SK-N-SH treated with all-trans-retinoic acid at 6 μM for 48 hours (cell line): ENCODE results near the gene SYT7.

Source experiments
- ATAC-seq: fragments of 200-7000 bp; cut with Tn5 transposase; 3 replicates; pipeline ENCODE4 v1.9.1; 2020; ENCODE audit warnings: mild to moderate bottlenecking, moderate library complexity
- ARNTL ChIP-seq: fragments of 450-650 bp; formaldehyde crosslinking; IDR thresholded peaks from 2 replicates; pipeline ENCODE4 v1.5.0; 2020; ENCODE audit warnings: low read depth, mild to moderate bottlenecking, moderate library complexity, borderline replicate concordance
- CSDC2 ChIP-seq: fragments of 250-450 bp; sonication (Bioruptor Pico); IDR thresholded peaks from 2 replicates; pipeline ENCODE4 v1.5.0; 2020; ENCODE audit warnings: mild to moderate bottlenecking, moderate library complexity
- ESRRG ChIP-seq: fragments of 250-450 bp; sonication (Bioruptor Pico); IDR thresholded peaks from 2 replicates; pipeline ENCODE4 v1.6.1; 2021; ENCODE audit warnings: mild to moderate bottlenecking
- GLIS3 ChIP-seq: fragments of 250-450 bp; sonication (Bioruptor Pico); IDR thresholded peaks from 2 replicates; pipeline ENCODE4 v1.5.0; 2020; ENCODE audit warnings: mild to moderate bottlenecking, moderate library complexity
- OSR1 ChIP-seq: fragments of 250-450 bp; sonication (Bioruptor Pico); IDR thresholded peaks from 2 replicates; pipeline ENCODE4 v1.8.0; 2022; ENCODE audit warnings: moderate library complexity, mild to moderate bottlenecking, inconsistent platforms
- PATZ1 ChIP-seq: fragments of 250-450 bp; sonication (Bioruptor Pico); IDR thresholded peaks from 2 replicates; pipeline ENCODE4 v1.8.0; 2020; ENCODE audit warnings: mild to moderate bottlenecking, moderate library complexity, borderline replicate concordance
- POU6F1 ChIP-seq: fragments of 250-450 bp; sonication (Bioruptor Pico); IDR thresholded peaks from 2 replicates; pipeline ENCODE4 v1.8.0; 2021; ENCODE audit warnings: low read depth, mild to moderate bottlenecking, moderate library complexity, borderline replicate concordance
- PPARA ChIP-seq: fragments of 250-450 bp; sonication (Bioruptor Pico); IDR thresholded peaks from 2 replicates; pipeline ENCODE4 v1.5.0; 2020; ENCODE audit warnings: mild to moderate bottlenecking, borderline replicate concordance
- RARB ChIP-seq: fragments of 250-450 bp; sonication (Bioruptor Pico); IDR thresholded peaks from 2 replicates; pipeline ENCODE4 v1.8.0; 2021; ENCODE audit warnings: mild to moderate bottlenecking, moderate library complexity
- SNAI2 ChIP-seq: fragments of 250-450 bp; sonication (Bioruptor Pico); IDR thresholded peaks from 2 replicates; pipeline ENCODE4 v1.5.0; 2020; ENCODE audit warnings: mild to moderate bottlenecking, moderate library complexity
- TOX ChIP-seq: fragments of 250-450 bp; sonication (Bioruptor Pico); IDR thresholded peaks from 2 replicates; pipeline ENCODE4 v1.8.0; 2021; ENCODE audit warnings: mild to moderate bottlenecking, moderate library complexity, borderline replicate concordance
- ZC3H10 ChIP-seq: fragments of 250-450 bp; sonication (Bioruptor Pico); IDR thresholded peaks from 2 replicates; pipeline ENCODE4 v1.5.1; 2021; ENCODE audit warnings: mild to moderate bottlenecking, moderate library complexity
- ZFP3 ChIP-seq: fragments of 250-450 bp; sonication (Bioruptor Pico); IDR thresholded peaks from 2 replicates; pipeline ENCODE4 v1.5.0; 2020; ENCODE audit warnings: mild to moderate bottlenecking, moderate library complexity
- ZFP30 ChIP-seq: fragments of 450-650 bp; formaldehyde crosslinking; IDR thresholded peaks from 2 replicates; pipeline ENCODE4 v1.5.0; 2022; ENCODE audit warnings: mild to moderate bottlenecking, moderate library complexity
- ZNF565 ChIP-seq: fragments of 450-650 bp; formaldehyde crosslinking; conservative IDR thresholded peaks from 2 replicates; pipeline ENCODE4 v1.5.0; 2020; ENCODE audit warnings: low read depth, mild to moderate bottlenecking, moderate library complexity
- ZNF70 ChIP-seq: fragments of 450-650 bp; formaldehyde crosslinking; IDR thresholded peaks from 2 replicates; pipeline ENCODE4 v1.5.0; 2020; ENCODE audit warnings: mild to moderate bottlenecking, moderate library complexity
- ZNF8 ChIP-seq: fragments of 450-650 bp; formaldehyde crosslinking; IDR thresholded peaks from 2 replicates; pipeline ENCODE4 v1.5.0; 2020; ENCODE audit warnings: mild to moderate bottlenecking, moderate library complexity
- TF ChIP-seq, protein P1 (sequence below): fragments of 250-450 bp; sonication (Bioruptor Pico); IDR thresholded peaks from 2 replicates; pipeline ENCODE4 v1.5.1; 2020; ENCODE audit warnings: low read depth, mild to moderate bottlenecking, moderate library complexity
- TF ChIP-seq, protein P2 (sequence below): fragments of 250-450 bp; sonication (Bioruptor Pico); IDR thresholded peaks from 2 replicates; pipeline ENCODE4 v1.5.0; 2020; ENCODE audit warnings: mild to moderate bottlenecking, moderate library complexity

The SYT7 gene

DNA sequence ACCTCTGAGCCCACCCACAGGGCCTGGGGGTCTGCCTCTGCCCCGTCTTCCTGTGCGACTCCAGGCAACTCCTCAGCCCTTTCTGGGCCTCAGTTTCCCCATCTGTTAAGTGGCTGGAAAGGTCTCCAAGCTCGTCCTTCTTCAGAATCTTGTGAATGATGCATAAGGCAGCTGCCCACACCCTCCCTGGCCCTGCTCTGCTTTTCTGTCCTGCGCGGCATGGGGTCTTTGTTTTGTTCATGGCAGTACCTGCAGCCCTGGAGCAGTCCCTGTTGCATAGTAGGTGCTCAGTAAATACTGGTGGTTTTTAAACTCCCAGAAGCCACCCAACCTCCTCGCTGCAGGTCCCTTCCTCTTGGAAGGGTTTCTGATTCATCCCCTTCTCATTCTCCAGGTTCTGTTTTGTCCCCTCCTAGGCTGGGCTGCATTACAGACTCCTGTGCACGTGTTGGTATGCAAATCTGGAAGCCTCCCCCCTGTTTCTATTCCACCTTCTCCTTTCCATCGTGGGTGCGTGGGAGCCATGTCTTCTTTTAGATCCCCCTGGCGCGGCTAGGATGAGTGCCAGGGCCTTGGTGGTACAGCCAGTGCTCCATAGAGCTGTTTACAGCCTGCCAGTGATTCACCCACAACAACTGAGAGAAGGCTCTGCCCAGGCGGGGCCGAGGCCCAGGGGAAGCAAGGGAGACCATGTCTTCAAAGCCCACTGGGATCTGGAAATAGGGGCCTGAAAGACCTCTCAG lies 19.3 kb upstream of the SYT7 start (continued):
- TF ChIP-seq POU6F1 (CRISPR knock-in tag) (no peak), ZFP30 (CRISPR knock-in tag) (no peak)

DNA sequence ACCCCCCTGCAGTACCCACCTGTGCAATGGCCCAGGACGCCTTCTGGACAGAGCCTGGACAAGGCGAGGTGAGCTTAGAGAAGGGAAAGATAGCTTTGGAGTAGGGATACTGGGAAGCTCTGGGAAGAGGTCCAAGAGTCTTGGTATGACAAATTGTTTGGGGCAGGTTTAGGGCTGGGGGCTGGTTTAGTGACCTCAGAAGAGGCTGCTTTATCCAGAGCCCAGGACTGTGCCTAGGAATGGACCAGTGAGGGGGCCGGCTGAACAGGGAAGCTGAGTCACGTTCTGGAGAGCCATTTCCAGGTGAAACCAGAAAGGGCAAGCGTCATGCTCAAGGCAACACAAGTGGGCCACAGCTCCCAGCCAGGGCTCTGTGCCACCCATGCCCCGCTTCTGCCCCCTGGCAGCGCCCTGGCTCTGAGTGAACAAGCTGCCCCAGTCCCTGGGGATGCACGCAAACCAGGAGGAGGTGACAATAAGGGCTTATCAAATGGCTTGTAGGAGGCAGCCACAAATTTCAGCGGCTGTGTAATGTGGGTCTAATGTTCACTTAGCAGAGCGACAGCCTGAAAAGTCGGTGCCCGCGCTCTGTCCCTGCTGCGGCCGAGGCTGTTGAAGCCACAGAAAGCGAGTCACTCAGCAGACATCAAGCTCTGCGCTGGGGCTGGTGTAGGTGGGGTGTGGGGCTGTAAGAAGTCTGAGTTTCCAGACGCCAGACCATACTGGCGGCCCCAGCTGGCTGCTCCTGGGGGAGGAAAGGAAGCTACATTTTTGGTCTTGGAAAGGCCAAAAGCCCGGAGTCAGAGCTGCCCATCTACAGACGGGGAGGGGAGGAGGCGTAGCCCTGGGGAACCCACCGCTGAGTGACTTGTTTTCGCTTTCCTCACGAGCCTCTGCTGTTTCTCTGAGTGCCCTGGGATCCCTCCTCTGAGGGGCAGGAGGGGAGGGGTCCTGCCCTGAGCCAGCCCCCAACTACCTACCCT lies 18.3 kb upstream of the SYT7 start:
- TF ChIP-seq PPARA (CRISPR knock-in tag), result no peak
- no peak for TF ChIP-seq ESRRG (CRISPR knock-in tag)
- ATAC-seq, result peak; percentile 49

GRCh38 chr11:61598374-61598773 lies 17.5 kb upstream of the SYT7 start:
- no peak for ATAC-seq
- TF ChIP-seq ZFP3 (peak; percentile 70; the same call in 1 of the 2 replicates), OSR1 (no peak)

DNA sequence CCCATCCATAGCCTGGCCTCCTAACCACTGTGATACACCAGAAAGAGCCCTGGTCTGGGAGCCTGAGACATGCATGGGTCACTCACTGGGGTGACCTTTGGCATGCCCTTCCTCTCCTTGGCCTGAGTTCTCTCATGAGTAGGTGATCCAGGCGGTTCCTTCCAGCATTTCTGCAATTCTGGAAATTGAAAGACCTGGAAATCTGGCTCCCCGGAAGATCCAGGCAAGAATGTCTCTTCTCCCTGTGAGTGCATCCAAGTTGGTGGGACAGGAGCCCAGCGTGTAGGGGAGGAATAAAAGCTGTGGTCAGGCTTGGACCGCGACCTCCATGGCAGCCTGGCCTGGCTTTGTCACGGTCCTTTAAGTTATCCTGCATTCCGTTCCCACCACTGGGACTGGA lies 16.1 kb upstream of the SYT7 start:
- no peak for ATAC-seq
- no peak for TF ChIP-seq ESRRG (CRISPR knock-in tag)
- no peak for TF ChIP-seq GLIS3
- TF ChIP-seq ZC3H10 (CRISPR knock-in tag), result no peak
- TF ChIP-seq ZNF70, result no peak
- no peak for TF ChIP-seq PPARA (CRISPR knock-in tag)
- no peak for TF ChIP-seq ZNF8 (CRISPR knock-in tag)
- TF ChIP-seq PATZ1 (CRISPR knock-in tag), result no peak
- TF ChIP-seq, protein P1, sequence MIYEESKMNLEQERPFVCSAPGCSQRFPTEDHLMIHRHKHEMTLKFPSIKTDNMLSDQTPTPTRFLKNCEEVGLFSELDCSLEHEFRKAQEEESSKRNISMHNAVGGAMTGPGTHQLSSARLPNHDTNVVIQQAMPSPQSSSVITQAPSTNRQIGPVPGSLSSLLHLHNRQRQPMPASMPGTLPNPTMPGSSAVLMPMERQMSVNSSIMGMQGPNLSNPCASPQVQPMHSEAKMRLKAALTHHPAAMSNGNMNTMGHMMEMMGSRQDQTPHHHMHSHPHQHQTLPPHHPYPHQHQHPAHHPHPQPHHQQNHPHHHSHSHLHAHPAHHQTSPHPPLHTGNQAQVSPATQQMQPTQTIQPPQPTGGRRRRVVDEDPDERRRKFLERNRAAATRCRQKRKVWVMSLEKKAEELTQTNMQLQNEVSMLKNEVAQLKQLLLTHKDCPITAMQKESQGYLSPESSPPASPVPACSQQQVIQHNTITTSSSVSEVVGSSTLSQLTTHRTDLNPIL (CRISPR knock-in tag), result no peak
- no peak for TF ChIP-seq ZNF565 (CRISPR knock-in tag)
- TF ChIP-seq RARB, result no peak
- TF ChIP-seq, protein P2, sequence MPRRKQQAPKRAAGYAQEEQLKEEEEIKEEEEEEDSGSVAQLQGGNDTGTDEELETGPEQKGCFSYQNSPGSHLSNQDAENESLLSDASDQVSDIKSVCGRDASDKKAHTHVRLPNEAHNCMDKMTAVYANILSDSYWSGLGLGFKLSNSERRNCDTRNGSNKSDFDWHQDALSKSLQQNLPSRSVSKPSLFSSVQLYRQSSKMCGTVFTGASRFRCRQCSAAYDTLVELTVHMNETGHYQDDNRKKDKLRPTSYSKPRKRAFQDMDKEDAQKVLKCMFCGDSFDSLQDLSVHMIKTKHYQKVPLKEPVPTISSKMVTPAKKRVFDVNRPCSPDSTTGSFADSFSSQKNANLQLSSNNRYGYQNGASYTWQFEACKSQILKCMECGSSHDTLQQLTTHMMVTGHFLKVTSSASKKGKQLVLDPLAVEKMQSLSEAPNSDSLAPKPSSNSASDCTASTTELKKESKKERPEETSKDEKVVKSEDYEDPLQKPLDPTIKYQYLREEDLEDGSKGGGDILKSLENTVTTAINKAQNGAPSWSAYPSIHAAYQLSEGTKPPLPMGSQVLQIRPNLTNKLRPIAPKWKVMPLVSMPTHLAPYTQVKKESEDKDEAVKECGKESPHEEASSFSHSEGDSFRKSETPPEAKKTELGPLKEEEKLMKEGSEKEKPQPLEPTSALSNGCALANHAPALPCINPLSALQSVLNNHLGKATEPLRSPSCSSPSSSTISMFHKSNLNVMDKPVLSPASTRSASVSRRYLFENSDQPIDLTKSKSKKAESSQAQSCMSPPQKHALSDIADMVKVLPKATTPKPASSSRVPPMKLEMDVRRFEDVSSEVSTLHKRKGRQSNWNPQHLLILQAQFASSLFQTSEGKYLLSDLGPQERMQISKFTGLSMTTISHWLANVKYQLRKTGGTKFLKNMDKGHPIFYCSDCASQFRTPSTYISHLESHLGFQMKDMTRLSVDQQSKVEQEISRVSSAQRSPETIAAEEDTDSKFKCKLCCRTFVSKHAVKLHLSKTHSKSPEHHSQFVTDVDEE (CRISPR knock-in tag), result no peak

- ATAC-seq, result no peak
- no peak for TF ChIP-seq ZNF8 (CRISPR knock-in tag)
- TF ChIP-seq CSDC2 (CRISPR knock-in tag), result no peak
- no peak for TF ChIP-seq ZC3H10 (CRISPR knock-in tag)
- TF ChIP-seq ESRRG (CRISPR knock-in tag), result no peak
- no peak for TF ChIP-seq RARB
- no peak for TF ChIP-seq TOX (CRISPR knock-in tag)
- no peak for TF ChIP-seq ARNTL (CRISPR knock-in tag)
- TF ChIP-seq SNAI2, result no peak
These were observed 15.7 kb upstream of the SYT7 start for GRCh38 chr11:61596542-61596941.
